GM21447 (cell line): ENCODE results near the gene EBPL.
A peak's percentile ranks its signal among the peaks of the same experiment; 100 is the strongest.
"Not testable (repeated sequence)": the region's sequence is repeated elsewhere in the genome, so short reads cannot be mapped to it uniquely, and the experiment has no call there.

Experiments used
- ATAC-seq: cut with Tn5 transposase; IDR thresholded peaks from one replicate; pipeline ENCODE4 v1.9.1; 2021; ENCODE audit not compliant: unreplicated experiment

EBPL gene

DNA sequence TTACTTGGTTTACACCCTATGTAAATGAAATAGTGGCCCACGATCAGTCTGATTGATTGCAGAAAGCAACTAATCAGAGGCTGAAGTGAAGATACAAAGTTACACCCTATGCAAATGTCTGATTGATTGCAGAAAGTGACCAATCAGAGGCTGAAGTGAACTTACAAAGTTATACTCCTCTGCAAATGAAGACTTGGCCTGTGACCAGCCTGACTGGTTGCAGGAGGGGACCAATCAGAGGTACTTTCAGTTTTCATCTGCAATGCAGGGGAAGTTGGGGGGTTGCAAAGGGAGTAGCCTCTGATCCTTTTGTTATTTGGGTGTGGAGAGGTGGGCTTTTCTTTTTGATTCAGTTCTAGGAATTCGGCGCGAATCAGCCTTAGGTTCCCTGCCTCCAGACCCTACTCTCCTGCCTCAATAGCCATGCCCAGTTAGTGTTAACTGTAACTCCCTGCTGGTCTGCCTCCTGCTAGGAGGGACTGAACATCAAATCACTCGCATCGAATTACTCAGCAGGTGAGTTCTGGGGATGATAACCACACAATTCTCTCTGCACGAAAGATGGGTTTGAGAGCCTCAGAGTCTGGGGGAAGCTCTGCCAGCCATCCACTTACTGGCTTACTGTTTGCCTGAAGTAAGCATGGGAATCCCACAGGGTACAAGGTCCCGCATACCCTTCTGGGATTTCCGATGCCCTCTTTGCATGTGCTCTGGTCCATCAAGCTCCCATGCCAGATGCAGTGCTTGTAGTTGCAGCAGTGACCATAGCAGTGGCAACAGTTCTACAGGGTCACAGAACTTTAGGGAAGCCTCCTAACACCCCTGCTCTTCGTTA, 55.5 kb downstream of the EBPL start:
- no peak for ATAC-seq

DNA sequence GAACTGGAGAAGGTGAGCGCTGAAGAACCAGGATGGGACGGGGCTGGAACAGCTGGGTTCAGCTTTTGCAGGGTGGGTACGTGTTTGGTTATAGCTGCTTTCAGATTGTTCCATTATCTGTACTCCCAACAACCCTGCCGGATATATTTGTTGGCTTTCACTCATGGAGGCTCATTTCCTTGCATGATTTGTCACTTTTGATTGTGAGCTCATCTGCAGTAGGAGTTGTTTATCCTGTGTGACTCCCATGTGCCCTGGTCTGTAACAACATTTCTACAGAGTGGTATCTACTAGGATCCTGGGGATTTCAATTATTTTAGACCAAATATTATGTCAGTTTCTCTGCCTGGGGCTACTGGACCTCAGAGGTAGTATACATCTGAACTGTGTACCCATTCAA, 57.6 kb downstream of the EBPL start:
- no peak for ATAC-seq

GRCh38 chr13:49632156-49632555, 59.1 kb downstream of the EBPL start:
- no peak for ATAC-seq

- no peak for ATAC-seq
These were observed 60.7 kb downstream of the EBPL start for GRCh38 chr13:49630580-49630979.

DNA sequence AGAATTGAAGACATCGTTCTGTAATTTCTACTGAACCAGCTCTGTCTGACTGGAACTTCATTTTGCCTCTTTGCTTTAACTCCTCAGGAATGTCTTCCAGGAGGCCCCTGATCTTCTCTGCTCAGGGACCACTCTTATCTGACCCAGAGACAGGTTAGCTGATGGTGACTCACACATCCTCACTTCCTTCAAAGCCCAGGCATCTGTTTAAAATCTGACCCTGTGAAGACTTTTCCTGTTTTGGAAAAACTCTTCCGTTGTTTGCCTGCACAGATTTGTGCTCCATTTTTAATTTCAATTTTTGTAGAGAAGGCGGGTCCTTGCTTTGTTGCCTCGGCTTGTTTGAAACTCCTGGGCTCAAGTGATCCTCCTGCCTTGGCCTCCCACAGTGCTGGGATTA, 61.3 kb downstream of the EBPL start:
- ATAC-seq = no peak

DNA sequence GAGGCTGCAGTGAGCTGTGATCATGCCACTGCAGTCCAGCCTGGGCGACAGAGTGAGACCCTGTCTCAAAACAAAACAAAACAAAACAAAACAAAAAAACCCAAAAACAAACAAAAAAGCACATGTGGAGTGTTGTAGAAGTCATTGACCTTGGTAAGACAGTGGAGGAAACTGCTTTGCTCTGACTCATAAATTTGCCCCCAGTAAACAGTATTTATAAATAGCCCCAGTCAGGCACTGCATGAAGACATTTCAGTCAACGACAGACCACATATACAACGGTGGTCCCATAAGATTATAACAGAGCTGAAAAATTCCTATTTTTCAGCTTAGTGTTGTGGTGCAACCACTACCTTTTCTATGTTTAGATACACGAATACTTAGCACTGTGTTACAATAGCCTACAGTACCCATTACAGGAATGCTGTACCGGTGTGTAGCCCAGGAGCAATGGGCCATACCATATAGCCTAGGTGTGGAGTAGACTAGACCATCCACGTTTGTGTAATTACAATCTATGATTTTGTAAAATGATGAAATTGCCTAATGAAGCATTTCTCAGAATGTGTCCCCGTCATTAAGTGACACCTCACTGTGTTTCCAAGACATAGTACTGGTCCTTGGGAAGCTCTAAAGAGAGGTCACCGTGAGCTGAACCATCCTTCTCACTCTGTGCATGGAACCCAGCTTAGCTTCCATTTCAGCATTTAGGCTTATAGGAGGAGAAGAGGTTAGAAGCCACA, 61.9 kb downstream of the EBPL start:
- ATAC-seq = no peak

GRCh38 chr13:49627831-49628652, 63.2 kb downstream of the EBPL start, which contains the start of gene ARL11:
ARL11 (plus strand) TSS chr13:49628507; CDS start chr13:49630448, 1,941 bp downstream.
- ATAC-seq = peak; percentile 98

- no peak for ATAC-seq
These were observed 65.8 kb downstream of the EBPL start for GRCh38 chr13:49625392-49626079.

DNA sequence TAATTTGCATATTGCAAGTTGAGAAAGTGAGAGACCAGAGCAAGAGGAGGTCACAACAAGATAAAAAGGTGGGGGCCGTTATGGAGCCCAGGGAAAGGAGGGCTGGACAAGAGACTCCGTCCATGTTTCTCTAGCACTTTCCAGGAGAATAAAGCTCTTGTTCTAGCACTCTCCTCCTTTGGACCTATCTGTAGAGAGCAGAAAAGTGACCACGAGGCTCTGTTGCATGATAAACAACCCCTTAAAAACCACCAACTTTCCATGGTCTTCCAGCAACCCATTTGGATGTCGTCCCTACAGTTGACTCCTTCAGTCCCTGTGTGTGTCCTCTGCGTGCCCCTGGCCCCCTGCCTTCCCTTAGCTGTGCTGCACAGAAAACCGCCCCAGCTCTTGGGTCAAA, 67.1 kb downstream of the EBPL start:
- ATAC-seq = no peak

DNA sequence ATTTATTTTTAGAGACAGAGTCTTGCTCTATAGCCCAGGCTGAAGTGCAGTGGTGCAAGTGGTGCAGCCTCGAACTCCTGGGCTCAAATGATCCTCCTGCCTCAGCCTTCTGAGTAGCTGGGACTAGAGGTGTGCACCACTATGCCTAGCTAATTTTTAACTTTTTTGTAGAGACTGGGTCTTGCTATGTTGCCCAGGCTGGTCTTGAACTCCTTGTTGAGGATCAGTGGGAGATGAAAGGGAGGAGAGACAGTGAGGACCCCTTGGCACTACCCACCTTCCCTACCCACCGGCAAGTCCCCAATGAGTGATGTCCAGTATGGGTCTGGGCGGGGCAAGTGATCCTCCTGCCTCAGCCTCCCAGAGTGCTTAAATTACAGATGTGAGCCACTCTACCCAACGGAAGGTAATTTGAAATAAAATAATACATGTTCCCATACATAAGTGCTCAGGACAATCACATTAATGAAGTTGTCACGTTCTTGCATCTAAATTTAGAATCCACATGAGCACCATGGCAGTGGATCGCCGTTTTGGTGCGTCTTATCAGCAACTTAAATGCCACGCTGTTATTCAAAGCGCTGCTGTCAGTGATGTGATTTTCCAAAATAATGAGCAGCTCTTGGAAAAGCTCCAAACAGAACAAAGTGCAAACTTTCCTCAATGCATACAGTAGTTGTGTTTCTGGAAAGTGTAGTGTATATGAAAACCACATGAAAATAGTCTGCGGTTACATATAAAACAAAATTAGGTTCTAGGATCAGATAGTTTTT, 68.9 kb downstream of the EBPL start:
- no peak for ATAC-seq

GRCh38 chr13:49620170-49620621, 71.1 kb downstream of the EBPL start:
- peak; percentile 71 for ATAC-seq

DNA sequence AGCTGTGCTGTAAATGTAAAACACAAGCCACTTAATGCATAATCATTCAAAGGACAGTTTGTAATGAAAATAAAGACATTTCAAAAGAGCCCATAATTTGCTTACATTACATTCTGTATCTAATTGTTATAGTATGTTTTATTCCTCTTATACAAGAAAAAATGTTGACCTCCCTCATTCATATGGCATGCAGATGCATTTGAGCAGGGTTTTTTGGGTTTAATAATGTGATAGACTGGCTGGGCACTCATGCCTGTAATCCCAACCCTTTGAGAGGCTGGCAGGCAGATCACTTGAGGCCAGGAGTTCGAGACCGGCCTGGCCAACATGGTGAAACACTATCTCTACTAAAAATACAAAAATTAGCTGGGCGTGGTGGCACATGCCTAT, 74.6 kb downstream of the EBPL start:
- no peak for ATAC-seq

GRCh38 chr13:49615836-49616675, 75.2 kb downstream of the EBPL start:
- ATAC-seq = no peak

- ATAC-seq = not testable (repeated sequence)
These were observed 79.2 kb downstream of the EBPL start for GRCh38 chr13:49612042-49612441.
